WTC11 (cell line): ENCODE measurements around the gene TRIM40. TPM values are rescaled to one million over a fixed set of nuclear protein-coding genes. Genes with fewer than 3 reads are reported as not detected.
A peak's percentile ranks its signal among the peaks of the same experiment; 100 is the strongest.

ENCODE experiments used
- ATAC-seq: fragments of 200-7000 bp; cut with Tn5 transposase; 2 replicates; pipeline ENCODE4 v1.10.0; 2021; ENCODE audit warnings: mild to moderate bottlenecking, moderate library complexity
- CTCF ChIA-PET: fragments of 300-600 bp; sonication (Branson Sonifier 250); formaldehyde crosslinking; loops from one replicate; lab custom pipeline; 2021; ENCODE audit warnings: antibody characterized with exemption; lab: Charles Lee
- POLR2A ChIA-PET: fragments of 350-600 bp; sonication (Branson Sonifier 250); formaldehyde crosslinking; loops from one replicate; lab custom pipeline; 2021; ENCODE audit warnings: antibody characterized with exemption; lab: Charles Lee
- DNase-seq: peaks from one replicate; pipeline ENCODE4 v3.0.0; 2021; ENCODE audit warnings: low spot score
- H3K27ac Mint-ChIP-seq: 2 replicates; pipeline ENCODE4 v1.8.0; 2021; ENCODE audit warnings: mixed read lengths
- H3K27me3 Mint-ChIP-seq: 2 replicates; pipeline ENCODE4 v1.8.0; 2021; ENCODE audit warnings: low read depth, mild to moderate bottlenecking, moderate library complexity, mixed read lengths
- H3K36me3 Mint-ChIP-seq: 2 replicates; pipeline ENCODE4 v1.8.0; 2021; ENCODE audit warnings: mixed read lengths
- H3K4me1 Mint-ChIP-seq: 2 replicates; pipeline ENCODE4 v1.8.0; 2022; ENCODE audit warnings: mixed read lengths
- H3K4me3 Mint-ChIP-seq: 2 replicates; pipeline ENCODE4 v1.8.0; 2021; ENCODE audit warnings: mild to moderate bottlenecking, moderate library complexity, mixed read lengths
- H3K9me3 Mint-ChIP-seq: 2 replicates; pipeline ENCODE4 v1.8.0; 2021; ENCODE audit warnings: mixed read lengths
- CREB1 ChIP-seq: sonication (generic); formaldehyde crosslinking; IDR thresholded peaks from 2 replicates; pipeline ENCODE4 v1.8.0; 2023; ENCODE audit warnings: mild to moderate bottlenecking, missing genetic modification reagents
- ELF4 ChIP-seq: sonication (generic); formaldehyde crosslinking; IDR thresholded peaks from 2 replicates; pipeline ENCODE4 v1.8.1; 2022; ENCODE audit warnings: low read depth, mild to moderate bottlenecking, moderate library complexity, missing genetic modification reagents
- GABPB1 ChIP-seq: sonication (generic); formaldehyde crosslinking; IDR thresholded peaks from 2 replicates; pipeline ENCODE4 v1.8.1; 2023; ENCODE audit warnings: mild to moderate bottlenecking, missing genetic modification reagents
- NFATC4 ChIP-seq: fragments of 250-450 bp; sonication (Bioruptor Pico); IDR thresholded peaks from 2 replicates; pipeline ENCODE4 v1.9.0; 2021; ENCODE audit warnings: mild to moderate bottlenecking
- NR3C1 ChIP-seq: sonication (generic); formaldehyde crosslinking; conservative IDR thresholded peaks from 2 replicates; pipeline ENCODE4 v1.8.1; 2023; ENCODE audit warnings: low read depth, mild to moderate bottlenecking, missing genetic modification reagents
- OVOL2 ChIP-seq: fragments of 250-450 bp; sonication (Bioruptor Pico); IDR thresholded peaks from 2 replicates; pipeline ENCODE4 v1.9.0; 2021; ENCODE audit warnings: mild to moderate bottlenecking, borderline replicate concordance
- RELA ChIP-seq: sonication (generic); formaldehyde crosslinking; IDR thresholded peaks from 2 replicates; pipeline ENCODE4 v1.8.1; 2022; ENCODE audit warnings: missing genetic modification reagents, mild to moderate bottlenecking, borderline replicate concordance
- SP1 ChIP-seq: sonication (generic); formaldehyde crosslinking; conservative IDR thresholded peaks from 2 replicates; pipeline ENCODE4 v1.8.1; 2022; ENCODE audit warnings: missing genetic modification reagents
- TP53 ChIP-seq: sonication (generic); formaldehyde crosslinking; IDR thresholded peaks from 2 replicates; pipeline ENCODE4 v1.8.1; 2023; ENCODE audit warnings: mild to moderate bottlenecking, missing genetic modification reagents
- ZNF121 ChIP-seq: sonication (generic); formaldehyde crosslinking; IDR thresholded peaks from 2 replicates; pipeline ENCODE4 v1.8.0; 2023; ENCODE audit warnings: missing genetic modification reagents
- ZNF232 ChIP-seq: sonication (generic); formaldehyde crosslinking; IDR thresholded peaks from 2 replicates; pipeline ENCODE4 v1.8.0; 2022; ENCODE audit warnings: mild to moderate bottlenecking, missing genetic modification reagents
- total RNA-seq: library from RNA; stranded (reverse); gene quantifications from 3 replicates; pipeline ENCODE4 v1.2.3, GENCODE V29; 2021
- TF ChIP-seq, protein P1 (sequence below): sonication (generic); formaldehyde crosslinking; conservative IDR thresholded peaks from 2 replicates; pipeline ENCODE4 v1.8.1; 2023; ENCODE audit warnings: mild to moderate bottlenecking, low read depth, missing genetic modification reagents, moderate library complexity
- TF ChIP-seq, protein P2 (sequence below): sonication (generic); formaldehyde crosslinking; IDR thresholded peaks from 2 replicates; pipeline ENCODE4 v1.8.0; 2022; ENCODE audit warnings: mild to moderate bottlenecking, missing genetic modification reagents
- TF ChIP-seq, protein P3 (sequence below): sonication (generic); formaldehyde crosslinking; IDR thresholded peaks from 2 replicates; pipeline ENCODE4 v1.8.1; 2023; ENCODE audit warnings: mild to moderate bottlenecking, missing genetic modification reagents, borderline replicate concordance
- TF ChIP-seq, protein P4 (sequence below): fragments of 250-450 bp; sonication (Bioruptor Pico); IDR thresholded peaks from 2 replicates; pipeline ENCODE4 v2.1.2; 2022; ENCODE audit warnings: mild to moderate bottlenecking, moderate library complexity
- TF ChIP-seq, protein P5 (sequence below): sonication (generic); formaldehyde crosslinking; IDR thresholded peaks from 2 replicates; pipeline ENCODE4 v1.8.0; 2022; ENCODE audit warnings: mild to moderate bottlenecking, missing genetic modification reagents

Gene TRIM40
- total RNA-seq, 1 experiment from 2014 or later: not detected

DNA sequence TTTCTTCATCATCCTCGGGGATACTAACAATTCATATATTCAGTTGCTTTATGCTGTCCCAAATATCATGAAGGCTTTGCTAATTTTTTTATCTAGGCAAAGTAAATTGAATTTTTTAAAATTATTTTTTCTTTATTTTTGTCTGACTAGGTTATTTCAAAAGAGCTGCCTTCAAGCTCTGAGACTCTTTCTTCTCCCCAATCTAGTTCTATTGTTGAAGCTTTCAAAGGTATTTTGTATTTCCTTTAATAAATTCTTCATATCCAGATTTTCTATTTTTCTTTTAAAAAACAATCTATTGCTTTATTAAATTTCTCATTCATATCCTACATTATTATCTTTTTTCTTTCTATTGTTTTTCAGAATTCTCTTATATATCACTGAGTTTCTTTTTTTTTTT is 44.2 kb downstream of the TRIM40 start (continued):
- TF ChIP-seq, protein P1, sequence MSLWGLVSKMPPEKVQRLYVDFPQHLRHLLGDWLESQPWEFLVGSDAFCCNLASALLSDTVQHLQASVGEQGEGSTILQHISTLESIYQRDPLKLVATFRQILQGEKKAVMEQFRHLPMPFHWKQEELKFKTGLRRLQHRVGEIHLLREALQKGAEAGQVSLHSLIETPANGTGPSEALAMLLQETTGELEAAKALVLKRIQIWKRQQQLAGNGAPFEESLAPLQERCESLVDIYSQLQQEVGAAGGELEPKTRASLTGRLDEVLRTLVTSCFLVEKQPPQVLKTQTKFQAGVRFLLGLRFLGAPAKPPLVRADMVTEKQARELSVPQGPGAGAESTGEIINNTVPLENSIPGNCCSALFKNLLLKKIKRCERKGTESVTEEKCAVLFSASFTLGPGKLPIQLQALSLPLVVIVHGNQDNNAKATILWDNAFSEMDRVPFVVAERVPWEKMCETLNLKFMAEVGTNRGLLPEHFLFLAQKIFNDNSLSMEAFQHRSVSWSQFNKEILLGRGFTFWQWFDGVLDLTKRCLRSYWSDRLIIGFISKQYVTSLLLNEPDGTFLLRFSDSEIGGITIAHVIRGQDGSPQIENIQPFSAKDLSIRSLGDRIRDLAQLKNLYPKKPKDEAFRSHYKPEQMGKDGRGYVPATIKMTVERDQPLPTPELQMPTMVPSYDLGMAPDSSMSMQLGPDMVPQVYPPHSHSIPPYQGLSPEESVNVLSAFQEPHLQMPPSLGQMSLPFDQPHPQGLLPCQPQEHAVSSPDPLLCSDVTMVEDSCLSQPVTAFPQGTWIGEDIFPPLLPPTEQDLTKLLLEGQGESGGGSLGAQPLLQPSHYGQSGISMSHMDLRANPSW: no peak

DNA sequence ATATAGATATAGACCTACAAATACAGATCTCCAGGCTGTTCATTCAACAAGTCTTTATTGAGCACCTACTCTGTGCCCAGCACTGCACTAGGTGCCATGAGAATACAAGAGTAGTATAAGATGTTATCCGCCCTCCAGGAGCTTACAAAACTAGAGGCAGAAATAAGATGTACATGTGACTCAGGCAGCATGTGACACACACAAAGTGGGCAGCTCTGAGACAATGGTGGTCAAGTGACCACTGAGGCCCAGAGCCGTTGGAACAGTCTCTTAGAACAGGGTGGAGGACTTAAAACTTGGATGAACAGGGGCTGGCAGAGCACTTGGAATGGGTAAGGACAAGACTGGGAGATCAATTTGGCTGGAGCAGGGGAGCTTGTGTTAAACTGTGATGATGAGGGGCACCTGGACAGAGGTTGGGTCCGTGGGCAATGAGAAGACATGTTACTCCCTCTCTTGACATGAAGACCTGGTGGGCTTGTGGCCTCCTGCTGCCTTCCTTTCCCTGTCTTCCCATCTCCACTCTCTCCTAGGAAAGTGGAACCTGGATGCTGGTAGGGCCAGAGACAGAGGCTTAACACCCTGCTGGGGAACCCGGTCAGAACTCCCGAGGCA is 48.6 kb downstream of the TRIM40 start:
- peaks cover 3% of the 10 kb centered on the region for H3K27me3 Mint-ChIP-seq
- CTCF ChIA-PET: interaction anchor here (1.1 to 1.7 kb wide), 3 partner anchors 14 to 82 kb away, joined by 3 to 4 read pairs (median 4); no protein-coding TSS in a partner anchor
- TF ChIP-seq ELF4 (CRISPR knock-in tag) (no peak), ZNF121 (CRISPR knock-in tag) (no peak), TP53 (no peak), SP1 (no peak), NR3C1 (CRISPR knock-in tag) (no peak), NFATC4 (CRISPR knock-in tag) (no peak), OVOL2 (no peak), ZNF232 (CRISPR knock-in tag) (no peak), CREB1 (CRISPR knock-in tag) (no peak), GABPB1 (CRISPR knock-in tag) (no peak), RELA (CRISPR knock-in tag) (no peak)
- TF ChIP-seq, protein P2, sequence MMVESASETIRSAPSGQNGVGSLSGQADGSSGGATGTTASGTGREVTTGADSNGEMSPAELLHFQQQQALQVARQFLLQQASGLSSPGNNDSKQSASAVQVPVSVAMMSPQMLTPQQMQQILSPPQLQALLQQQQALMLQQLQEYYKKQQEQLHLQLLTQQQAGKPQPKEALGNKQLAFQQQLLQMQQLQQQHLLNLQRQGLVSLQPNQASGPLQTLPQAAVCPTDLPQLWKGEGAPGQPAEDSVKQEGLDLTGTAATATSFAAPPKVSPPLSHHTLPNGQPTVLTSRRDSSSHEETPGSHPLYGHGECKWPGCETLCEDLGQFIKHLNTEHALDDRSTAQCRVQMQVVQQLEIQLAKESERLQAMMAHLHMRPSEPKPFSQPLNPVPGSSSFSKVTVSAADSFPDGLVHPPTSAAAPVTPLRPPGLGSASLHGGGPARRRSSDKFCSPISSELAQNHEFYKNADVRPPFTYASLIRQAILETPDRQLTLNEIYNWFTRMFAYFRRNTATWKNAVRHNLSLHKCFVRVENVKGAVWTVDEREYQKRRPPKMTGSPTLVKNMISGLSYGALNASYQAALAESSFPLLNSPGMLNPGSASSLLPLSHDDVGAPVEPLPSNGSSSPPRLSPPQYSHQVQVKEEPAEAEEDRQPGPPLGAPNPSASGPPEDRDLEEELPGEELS (CRISPR knock-in tag): no peak
- TF ChIP-seq, protein P3, sequence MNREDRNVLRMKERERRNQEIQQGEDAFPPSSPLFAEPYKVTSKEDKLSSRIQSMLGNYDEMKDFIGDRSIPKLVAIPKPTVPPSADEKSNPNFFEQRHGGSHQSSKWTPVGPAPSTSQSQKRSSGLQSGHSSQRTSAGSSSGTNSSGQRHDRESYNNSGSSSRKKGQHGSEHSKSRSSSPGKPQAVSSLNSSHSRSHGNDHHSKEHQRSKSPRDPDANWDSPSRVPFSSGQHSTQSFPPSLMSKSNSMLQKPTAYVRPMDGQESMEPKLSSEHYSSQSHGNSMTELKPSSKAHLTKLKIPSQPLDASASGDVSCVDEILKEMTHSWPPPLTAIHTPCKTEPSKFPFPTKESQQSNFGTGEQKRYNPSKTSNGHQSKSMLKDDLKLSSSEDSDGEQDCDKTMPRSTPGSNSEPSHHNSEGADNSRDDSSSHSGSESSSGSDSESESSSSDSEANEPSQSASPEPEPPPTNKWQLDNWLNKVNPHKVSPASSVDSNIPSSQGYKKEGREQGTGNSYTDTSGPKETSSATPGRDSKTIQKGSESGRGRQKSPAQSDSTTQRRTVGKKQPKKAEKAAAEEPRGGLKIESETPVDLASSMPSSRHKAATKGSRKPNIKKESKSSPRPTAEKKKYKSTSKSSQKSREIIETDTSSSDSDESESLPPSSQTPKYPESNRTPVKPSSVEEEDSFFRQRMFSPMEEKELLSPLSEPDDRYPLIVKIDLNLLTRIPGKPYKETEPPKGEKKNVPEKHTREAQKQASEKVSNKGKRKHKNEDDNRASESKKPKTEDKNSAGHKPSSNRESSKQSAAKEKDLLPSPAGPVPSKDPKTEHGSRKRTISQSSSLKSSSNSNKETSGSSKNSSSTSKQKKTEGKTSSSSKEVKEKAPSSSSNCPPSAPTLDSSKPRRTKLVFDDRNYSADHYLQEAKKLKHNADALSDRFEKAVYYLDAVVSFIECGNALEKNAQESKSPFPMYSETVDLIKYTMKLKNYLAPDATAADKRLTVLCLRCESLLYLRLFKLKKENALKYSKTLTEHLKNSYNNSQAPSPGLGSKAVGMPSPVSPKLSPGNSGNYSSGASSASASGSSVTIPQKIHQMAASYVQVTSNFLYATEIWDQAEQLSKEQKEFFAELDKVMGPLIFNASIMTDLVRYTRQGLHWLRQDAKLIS (CRISPR knock-in tag): no peak
- TF ChIP-seq, protein P4, sequence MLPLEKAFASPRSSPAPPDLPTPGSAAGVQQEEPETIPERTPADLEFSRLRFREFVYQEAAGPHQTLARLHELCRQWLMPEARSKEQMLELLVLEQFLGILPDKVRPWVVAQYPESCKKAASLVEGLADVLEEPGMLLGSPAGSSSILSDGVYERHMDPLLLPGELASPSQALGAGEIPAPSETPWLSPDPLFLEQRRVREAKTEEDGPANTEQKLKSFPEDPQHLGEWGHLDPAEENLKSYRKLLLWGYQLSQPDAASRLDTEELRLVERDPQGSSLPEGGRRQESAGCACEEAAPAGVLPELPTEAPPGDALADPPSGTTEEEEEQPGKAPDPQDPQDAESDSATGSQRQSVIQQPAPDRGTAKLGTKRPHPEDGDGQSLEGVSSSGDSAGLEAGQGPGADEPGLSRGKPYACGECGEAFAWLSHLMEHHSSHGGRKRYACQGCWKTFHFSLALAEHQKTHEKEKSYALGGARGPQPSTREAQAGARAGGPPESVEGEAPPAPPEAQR (CRISPR knock-in tag): no peak
- TF ChIP-seq, protein P1: no peak
- TF ChIP-seq, protein P5, sequence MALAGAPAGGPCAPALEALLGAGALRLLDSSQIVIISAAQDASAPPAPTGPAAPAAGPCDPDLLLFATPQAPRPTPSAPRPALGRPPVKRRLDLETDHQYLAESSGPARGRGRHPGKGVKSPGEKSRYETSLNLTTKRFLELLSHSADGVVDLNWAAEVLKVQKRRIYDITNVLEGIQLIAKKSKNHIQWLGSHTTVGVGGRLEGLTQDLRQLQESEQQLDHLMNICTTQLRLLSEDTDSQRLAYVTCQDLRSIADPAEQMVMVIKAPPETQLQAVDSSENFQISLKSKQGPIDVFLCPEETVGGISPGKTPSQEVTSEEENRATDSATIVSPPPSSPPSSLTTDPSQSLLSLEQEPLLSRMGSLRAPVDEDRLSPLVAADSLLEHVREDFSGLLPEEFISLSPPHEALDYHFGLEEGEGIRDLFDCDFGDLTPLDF: no peak
- H3K4me1 Mint-ChIP-seq: no peaks in the 10 kb centered on the region
- peaks cover 40% of the 10 kb centered on the region for H3K36me3 Mint-ChIP-seq
- peak overlapping the region; percentile 20; the same call in 1 of the 2 replicates for H3K27ac Mint-ChIP-seq
- DNase-seq: no peak
- peaks cover 9% of the 10 kb centered on the region for H3K9me3 Mint-ChIP-seq
- no peak overlapping the region for H3K4me3 Mint-ChIP-seq
- POLR2A ChIA-PET: no interaction called here
- no peak for ATAC-seq
